GM12874 (cell line): ENCODE data around the gene UBA3.

Source experiments
- CTCF ChIP-seq: IDR thresholded peaks from 2 replicates; pipeline ENCODE4 v1.5.1; 2011; ENCODE audit warnings: low read depth, mild to moderate bottlenecking, control low read depth, low read length, moderate library complexity; ENCODE audit not compliant: insufficient read depth

The UBA3 gene

GRCh38 chr3:69009559-69010410 is 70.4 kb downstream of the UBA3 start:
- no peak for TF ChIP-seq CTCF

DNA sequence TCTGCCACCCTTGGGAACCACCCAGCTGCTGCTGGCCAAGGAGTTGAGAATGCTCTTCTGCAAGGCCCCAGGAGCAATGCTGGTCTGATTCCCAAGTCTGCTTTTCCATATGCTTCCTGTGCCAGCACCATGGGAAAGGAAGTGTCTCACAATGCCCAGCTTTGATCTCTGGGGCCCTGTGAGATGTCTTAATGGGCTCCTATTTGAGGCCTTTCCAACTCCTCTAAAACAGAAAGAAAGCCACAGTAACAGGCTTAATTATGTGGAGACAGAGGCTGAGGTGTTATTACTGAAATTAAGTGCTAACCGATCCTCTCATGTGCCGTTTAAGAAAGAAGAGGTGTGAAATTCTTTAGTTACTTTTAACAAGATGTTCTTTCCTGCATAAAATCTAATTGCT is 71.2 kb downstream of the UBA3 start:
- no peak for TF ChIP-seq CTCF

- TF ChIP-seq CTCF = no peak
Observed at GRCh38 chr3:69005791-69006482, 74.2 kb downstream of the UBA3 start.

GRCh38 chr3:69005071-69005790 is 74.9 kb downstream of the UBA3 start:
- TF ChIP-seq CTCF = no peak
